ENCODE results near the gene AMH. TPM values are rescaled to one million over a fixed set of nuclear protein-coding genes. Genes with fewer than 3 reads are reported as not detected.

Gene AMH
- total and polyA plus RNA-seq, 3 donors from 2014 or later: 50.8 to 268 (median 180) TPM

DNA sequence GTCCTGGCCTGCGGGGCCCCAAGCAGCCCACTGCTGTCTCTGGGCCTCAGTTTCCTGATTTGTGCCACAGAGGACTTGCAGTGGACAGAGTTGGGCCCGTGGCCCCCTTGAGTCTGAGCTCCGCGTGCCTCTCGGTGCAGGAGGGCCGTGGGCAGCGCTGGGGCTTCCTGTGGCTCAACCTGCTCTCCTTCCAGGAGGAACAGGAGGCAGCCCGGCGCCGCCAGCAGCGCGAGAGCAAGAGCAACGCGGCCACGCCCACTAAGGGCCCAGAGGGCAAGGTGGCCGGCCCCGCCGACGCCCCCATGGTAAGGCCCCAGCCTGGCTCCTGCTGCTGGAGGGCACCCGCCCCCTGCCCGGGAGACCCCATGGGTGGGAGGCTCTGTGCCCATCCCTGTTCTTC lies 38.9 kb upstream of the AMH start:
- Histone ChIP-seq H3K36me3 (ENCODE audit: low read depth, missing control alignments) (no peaks in the 10 kb centered on the region), H3K27ac (no peak overlapping the region)
- intact Hi-C loops (cut with DNase I; ENCODE audit: low total_unique reads): no loop called here

DNA sequence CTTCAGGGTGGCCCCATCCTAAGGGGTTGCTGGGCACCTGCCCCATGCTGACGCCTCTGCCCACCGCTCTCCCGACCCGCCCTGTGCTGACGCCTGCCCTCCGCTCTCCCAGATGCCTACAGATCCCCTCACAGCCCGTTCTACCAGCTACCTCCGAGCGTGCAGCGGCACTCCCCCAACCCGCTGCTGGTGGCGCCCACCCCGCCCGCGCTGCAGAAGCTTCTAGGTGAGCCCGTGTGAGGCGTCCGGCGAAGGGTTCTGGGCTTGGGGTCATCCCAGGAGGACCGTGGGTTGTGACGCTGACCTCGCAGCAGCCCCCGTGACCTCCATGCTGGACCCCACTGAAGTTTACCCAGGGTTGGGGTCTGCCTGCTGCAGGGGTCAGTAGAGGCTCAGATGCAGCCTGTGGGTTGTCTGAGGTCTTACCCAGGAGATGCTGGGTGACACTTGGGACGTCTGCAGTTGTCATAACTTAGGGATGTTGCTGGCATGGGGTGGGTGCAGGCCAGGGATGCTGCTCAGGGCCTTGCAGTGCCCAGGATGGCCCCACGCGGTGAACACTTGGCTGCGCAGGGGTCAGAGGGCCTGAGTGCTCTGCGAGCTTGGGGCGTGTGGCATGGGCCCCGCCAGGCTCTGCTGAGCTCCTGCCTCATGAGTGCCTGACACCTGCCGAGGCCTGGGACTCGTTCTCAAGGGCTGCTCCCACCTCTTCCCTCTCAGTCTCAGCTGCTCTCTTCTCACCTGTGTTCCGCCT lies 38.0 kb upstream of the AMH start:
- H3K27me3 ChIP-seq: no peaks in the 10 kb centered on the region
- H3K4me1 ChIP-seq: no peaks in the 10 kb centered on the region
- WGBS, 2 donors: 90 to 95% methylated on average over 18 to 32 of the region's 33 CpGs
- H3K4me3 ChIP-seq: no peak overlapping the region
- TF ChIP-seq POLR2A (IDR thresholded peaks at IDR 0.05): no peak
- TF ChIP-seq, protein P1, sequence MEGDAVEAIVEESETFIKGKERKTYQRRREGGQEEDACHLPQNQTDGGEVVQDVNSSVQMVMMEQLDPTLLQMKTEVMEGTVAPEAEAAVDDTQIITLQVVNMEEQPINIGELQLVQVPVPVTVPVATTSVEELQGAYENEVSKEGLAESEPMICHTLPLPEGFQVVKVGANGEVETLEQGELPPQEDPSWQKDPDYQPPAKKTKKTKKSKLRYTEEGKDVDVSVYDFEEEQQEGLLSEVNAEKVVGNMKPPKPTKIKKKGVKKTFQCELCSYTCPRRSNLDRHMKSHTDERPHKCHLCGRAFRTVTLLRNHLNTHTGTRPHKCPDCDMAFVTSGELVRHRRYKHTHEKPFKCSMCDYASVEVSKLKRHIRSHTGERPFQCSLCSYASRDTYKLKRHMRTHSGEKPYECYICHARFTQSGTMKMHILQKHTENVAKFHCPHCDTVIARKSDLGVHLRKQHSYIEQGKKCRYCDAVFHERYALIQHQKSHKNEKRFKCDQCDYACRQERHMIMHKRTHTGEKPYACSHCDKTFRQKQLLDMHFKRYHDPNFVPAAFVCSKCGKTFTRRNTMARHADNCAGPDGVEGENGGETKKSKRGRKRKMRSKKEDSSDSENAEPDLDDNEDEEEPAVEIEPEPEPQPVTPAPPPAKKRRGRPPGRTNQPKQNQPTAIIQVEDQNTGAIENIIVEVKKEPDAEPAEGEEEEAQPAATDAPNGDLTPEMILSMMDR (IDR thresholded peaks at IDR 0.05): no peak
- no peaks in the 10 kb centered on the region for H3K9me3 ChIP-seq
- DNase-seq: no peak
- no peak overlapping the region for H3K27ac ChIP-seq
- intact Hi-C loops (cut with DNase I; ENCODE audit: low total_unique reads): no loop called here
- H3K36me3 ChIP-seq (ENCODE audit: low read depth, missing control alignments): no peaks in the 10 kb centered on the region

More for the DNA sequence above, 38.9 kb upstream of the AMH start:
- H3K4me1 ChIP-seq: no peaks in the 10 kb centered on the region
- no peak for DNase-seq
- no peaks in the 10 kb centered on the region for H3K9me3 ChIP-seq
- WGBS, 2 donors: 89 to 95% methylated on average over 14 to 20 of the region's 21 CpGs
- no peaks in the 10 kb centered on the region for H3K27me3 ChIP-seq
- TF ChIP-seq POLR2A (IDR thresholded peaks at IDR 0.05): no peak
- TF ChIP-seq, protein P1 (IDR thresholded peaks at IDR 0.05): no peak
- H3K4me3 ChIP-seq: no peak overlapping the region

DNA sequence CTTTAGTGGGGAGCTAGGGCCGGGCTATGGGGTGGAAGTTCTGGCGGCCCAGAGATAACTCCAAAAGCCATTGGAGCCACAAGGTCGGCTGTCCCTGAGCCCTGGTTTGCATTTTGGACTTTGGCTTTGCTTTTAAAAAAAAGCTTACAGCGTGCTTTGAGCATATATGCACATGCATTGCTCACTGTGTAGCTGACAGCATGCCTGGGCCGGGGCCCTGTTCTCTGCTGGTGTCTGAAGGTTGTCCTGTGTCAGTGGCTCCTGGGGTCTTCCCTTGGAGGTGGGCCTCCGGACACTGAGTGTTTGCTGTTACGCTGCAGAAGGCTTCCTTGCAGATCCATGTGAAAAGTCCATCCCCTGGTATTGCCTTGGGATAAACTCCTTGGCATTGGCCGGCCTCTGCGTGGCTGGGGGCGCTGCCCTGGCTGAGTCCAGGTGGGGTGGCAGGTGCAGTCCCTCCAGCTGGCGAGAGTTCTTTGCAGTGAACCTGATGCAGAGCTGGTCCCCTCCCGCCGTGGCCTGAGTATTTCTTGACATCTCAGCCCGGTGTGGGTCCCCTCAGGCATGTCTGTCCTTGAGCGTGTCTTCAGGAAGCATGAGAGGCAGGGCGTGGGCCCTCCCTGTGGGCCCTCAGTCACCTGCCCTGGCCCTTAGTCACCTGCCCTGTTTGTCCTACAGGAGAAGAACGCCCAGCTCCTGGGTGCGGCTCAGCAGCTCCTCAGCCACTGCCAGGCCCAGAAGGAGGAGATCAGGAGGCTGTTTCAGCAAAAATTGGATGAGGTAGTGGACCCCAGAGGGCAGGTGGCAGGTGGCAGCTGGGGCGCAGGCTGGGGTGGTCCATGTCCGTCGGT lies 36.0 kb upstream of the AMH start:
- Histone ChIP-seq H3K36me3 (ENCODE audit: low read depth, missing control alignments) (no peaks in the 10 kb centered on the region), H3K9me3 (no peaks in the 10 kb centered on the region), H3K4me3 (no peak overlapping the region), H3K27me3 (no peaks in the 10 kb centered on the region), H3K4me1 (no peaks in the 10 kb centered on the region), H3K27ac (no peak overlapping the region)
- intact Hi-C loops (cut with DNase I; ENCODE audit: low total_unique reads): no loop called here
- WGBS, 2 donors: 87 to 95% methylated on average over 5 to 19 of the region's 21 CpGs
- no peak for DNase-seq
- TF ChIP-seq, protein P1 (IDR thresholded peaks at IDR 0.05): no peak
- no peak for TF ChIP-seq POLR2A (IDR thresholded peaks at IDR 0.05)

- Histone ChIP-seq H3K4me1 (no peaks in the 10 kb centered on the region), H3K9me3 (no peaks in the 10 kb centered on the region), H3K27me3 (no peaks in the 10 kb centered on the region), H3K36me3 (ENCODE audit: low read depth, missing control alignments) (no peaks in the 10 kb centered on the region), H3K27ac (no peak overlapping the region), H3K4me3 (no peak overlapping the region)
- intact Hi-C loops (cut with DNase I; ENCODE audit: low total_unique reads): no loop called here
- 78% methylated on average over 26 of the region's 26 CpGs; no CpG with 5 or more reads in 1 of the 2 donors for WGBS, 2 donors
- no peak for DNase-seq
- TF ChIP-seq, protein P1 (IDR thresholded peaks at IDR 0.05): no peak
- TF ChIP-seq POLR2A (IDR thresholded peaks at IDR 0.05): no peak
These were observed 35.3 kb upstream of the AMH start for GRCh38 chr19:2213799-2214198.
